HL-60/S4 treated with retinoic acid at 250 ng/mL for 4 days and 3 days (cell line): Measurements from ENCODE around the gene DENND5A.

Experiments
- in situ Hi-C: fragments of 300-500 bp; cut with MboI; formaldehyde crosslinking; loops from 2 replicates; pipeline ENCODE4 v1.7.0; 2022; ENCODE audit warnings: low sequenced_read_pairs

The DENND5A gene

DNA sequence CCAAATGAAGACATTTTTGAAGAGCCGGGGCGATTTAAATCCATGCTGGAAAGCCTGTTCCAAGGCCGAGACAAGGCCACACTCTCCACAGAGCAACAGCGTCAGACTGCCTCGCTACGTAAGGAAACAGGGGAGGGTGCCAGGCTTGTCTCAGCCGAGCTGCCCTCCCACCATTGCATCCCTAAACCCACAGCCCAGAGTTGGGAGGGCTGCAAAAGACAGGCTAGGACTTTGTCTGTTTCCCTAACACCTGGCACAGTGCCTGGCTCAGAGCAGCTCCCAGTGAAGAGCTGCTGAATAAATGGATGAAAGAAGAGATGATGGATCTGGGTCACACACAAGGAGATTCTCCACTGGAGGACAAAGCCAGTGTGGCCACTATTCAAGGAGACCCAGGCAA lies 122.4 kb downstream of the DENND5A start:
- in situ Hi-C loops = no loop called here

DNA sequence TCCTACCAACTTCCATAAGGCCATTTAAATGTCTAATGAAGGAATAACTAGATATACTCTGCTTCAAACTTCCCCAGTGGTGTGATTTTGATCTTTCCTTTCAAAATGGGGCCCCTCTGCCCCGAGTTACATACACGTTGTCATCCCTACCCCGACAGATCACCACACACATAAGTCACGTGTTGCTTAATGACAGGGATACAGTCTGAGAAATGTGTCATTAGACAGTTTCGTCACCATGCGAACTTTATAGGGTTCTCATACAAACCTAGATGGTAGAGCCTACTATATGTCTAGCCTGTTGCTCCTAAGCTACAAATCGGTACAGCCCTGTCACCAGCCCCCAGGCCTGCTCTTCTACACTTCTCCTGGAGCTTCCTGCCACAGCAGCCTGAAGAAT lies 124.0 kb downstream of the DENND5A start:
- in situ Hi-C loops = no loop called here

DNA sequence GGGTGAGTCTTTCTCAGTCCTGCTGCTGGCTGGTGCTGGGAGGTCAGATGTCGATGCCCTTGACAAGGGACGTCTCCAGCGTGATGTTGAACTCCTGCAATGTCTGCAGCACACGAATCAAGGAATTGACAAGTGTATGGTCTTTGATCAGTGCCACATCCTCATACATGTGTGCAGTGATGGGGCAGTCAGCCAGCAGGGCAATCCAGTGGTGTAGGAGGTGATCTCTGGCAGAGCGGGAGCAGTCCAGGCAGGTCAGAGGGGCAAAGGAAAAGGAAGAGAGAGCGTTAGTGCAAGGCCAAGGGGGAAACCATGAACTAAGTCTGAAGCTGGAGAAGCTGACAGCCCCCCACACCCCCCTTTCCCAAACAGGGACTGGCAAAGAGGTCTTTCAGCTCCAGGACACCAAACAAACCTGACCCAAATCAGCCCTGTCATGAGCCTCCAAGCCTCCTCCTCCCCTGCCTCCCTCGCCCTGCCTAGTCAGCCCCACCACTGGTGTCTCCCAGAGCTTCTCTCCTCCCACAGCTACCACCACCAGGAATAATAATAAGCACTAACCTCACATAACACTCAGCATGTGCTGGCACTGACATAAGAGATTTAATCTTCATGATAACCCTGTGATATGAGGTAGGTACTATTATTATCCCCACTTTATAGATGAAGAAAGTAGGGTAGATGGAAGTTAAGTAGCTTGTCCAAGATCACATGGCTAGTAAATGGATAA lies 125.4 kb downstream of the DENND5A start:
- in situ Hi-C loops = no loop called here

DNA sequence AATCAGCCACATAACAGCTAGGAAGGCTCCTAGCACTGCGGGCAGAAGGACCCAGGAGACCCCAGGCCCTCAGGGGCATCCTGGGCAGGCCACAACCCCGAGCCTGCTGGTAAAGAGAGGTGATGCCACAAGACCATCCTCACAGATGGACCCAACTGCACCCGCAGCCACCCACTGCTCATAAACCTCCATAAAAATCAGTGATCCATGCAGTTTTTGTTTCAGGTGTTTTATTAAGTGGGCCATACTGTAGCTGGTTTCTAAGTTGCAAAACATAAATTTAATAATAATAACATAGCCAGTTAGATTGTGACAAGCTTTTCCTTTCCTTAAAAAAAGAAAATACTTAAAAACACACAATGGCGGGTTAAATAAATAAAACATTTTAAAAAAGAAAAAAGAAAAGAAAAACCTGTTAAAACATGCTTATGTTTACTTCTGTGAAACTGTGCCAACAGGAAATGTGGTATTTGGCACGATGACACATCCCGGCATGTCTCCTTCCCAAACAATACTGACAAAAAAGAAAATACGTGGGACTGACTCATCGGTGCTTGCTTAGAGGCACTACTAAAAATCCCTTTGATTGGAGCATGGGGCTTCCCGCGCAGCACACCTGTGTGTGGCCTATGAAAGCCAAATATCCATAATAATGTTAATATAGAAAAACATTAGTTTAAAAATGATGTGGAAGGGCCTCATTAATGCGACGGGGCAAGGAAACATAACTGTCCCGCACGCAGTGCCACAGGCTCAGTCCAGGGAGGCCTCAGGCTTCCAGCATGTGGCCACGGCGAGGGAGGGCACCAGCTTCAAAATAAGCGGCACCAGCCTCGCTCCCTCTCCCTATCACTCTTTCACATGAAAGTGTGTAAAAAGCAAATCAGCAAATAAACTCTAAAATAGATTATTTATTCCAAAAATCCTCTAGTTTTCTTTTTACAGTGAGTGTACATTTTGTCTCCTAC lies 126.3 kb downstream of the DENND5A start:
- in situ Hi-C loops = no loop called here

DNA sequence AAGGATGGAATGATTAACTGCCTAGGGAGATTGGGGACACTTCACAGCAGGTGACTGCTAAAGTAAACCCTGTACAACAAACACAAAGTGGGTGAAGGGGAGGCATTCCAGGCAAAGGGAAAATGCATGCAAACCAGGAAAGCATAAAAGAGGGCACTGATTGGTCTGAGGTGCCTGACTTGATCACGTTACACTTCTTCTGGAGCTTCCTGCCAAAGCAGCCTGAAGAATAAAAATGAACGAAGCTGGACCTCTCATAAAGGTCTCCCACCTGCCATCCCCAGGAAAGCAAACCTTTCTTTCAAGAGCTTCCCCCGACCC lies 127.1 kb downstream of the DENND5A start:
- in situ Hi-C loops = no loop called here

- in situ Hi-C loops = no loop called here
These were observed 127.6 kb downstream of the DENND5A start for GRCh38 chr11:9137293-9138132.

GRCh38 chr11:9136741-9137140 lies 128.4 kb downstream of the DENND5A start:
- in situ Hi-C loops = no loop called here

DNA sequence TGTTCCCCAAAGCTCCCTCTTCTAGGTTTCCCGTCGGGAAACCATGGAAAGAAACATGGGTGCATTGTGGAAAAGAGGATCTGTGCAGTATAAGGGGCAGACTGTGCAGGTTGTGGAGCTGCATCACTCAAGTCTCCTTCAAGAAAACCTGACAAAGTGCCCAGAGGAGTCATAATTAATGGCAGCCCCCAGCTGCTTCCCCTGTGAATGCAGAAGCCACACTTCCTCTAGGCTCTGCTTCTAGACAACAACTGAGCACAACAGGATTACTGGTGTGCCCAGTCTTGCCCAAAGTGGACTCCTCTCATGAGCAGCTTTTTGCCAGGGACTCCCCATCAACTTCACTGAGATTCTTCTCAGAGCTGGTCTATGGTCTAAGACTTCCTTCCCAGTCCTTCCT lies 131.2 kb downstream of the DENND5A start:
- in situ Hi-C loops = no loop called here

GRCh38 chr11:9132203-9132878 lies 132.8 kb downstream of the DENND5A start:
- in situ Hi-C loops = no loop called here

DNA sequence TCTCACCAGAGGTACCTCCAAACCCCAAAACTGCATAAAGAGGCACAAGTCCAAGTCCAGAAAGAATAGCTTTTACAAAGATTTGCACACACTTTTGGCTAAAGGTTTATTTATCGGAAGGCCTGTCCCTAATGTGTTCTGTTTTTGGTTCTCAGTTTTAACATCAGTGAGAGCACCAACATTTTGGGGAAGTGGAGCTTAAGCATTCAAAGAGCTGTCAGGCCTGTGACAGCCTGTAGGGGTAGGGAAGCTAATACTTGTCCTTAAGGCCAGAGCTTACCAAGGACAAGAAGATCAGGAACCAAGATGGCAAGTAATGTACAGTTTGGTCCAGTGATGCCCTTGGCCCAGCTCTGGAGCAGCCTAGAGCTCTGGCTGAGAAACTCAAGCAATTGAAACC lies 134.9 kb downstream of the DENND5A start:
- in situ Hi-C loops = no loop called here

GRCh38 chr11:9126636-9127035 lies 138.5 kb downstream of the DENND5A start:
- in situ Hi-C loops = no loop called here

DNA sequence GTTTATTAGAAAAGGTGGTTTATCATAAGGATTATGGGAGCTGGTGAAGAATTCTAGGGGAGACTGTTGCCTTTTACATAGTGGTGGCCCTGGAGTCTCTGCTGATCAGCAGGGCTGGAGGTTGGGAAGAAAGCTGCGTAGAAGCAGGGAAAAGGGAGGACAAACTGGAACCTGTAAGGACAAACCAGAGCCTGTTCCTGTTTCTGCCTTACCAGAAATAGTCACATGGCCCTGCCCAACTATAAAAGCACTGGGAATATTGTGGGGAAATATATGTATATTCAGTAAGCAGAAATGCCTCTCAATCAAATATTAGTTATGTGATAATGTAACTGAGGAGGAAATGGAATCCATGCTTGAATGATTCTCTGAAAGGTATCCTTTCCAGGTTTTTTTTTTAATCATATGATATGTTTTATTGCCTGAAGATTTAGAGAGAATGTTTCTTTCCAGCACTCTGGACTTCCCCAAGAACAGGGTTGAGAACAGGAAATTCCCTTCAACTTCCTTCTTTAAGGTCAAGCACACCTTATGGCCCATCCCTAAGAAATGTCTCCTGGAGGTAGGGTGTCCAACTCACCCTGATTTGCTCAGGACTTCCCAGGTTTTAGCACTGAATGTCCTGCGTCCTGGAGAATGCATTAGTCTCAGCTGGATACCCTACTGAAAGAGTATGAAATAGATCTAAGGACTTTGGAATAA lies 139.8 kb downstream of the DENND5A start:
- in situ Hi-C loops = no loop called here

GRCh38 chr11:9123595-9124304 lies 141.4 kb downstream of the DENND5A start:
- in situ Hi-C loops = no loop called here

GRCh38 chr11:9121469-9121796 lies 143.7 kb downstream of the DENND5A start:
- in situ Hi-C loops = no loop called here

GRCh38 chr11:9120664-9121468 lies 144.3 kb downstream of the DENND5A start:
- in situ Hi-C loops = no loop called here

- in situ Hi-C loops = no loop called here
These were observed 146.9 kb downstream of the DENND5A start for GRCh38 chr11:9118277-9118676.

DNA sequence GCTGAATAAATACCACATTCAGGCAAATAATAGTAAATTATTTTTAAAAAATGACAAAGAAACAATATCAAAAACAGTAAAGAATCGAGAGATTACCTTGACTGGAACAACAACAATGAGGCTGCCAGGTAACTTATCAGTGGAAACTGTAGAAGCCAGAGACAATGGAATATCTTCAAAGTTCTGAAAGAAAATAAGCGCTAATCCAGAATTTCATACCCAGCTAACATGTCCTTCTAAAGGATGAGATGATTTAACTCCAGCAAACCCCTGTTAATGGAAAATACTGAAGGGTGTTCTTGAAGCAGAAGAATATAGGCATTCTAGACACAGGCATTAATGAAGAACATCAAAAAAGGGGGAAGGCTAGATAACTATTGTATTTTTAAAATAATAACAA lies 153.1 kb downstream of the DENND5A start:
- in situ Hi-C loops = no loop called here

- in situ Hi-C loops = no loop called here
These were observed 155.1 kb downstream of the DENND5A start for GRCh38 chr11:9109858-9110731.
